ENCODE results near the gene MFN1.

Gene MFN1

DNA sequence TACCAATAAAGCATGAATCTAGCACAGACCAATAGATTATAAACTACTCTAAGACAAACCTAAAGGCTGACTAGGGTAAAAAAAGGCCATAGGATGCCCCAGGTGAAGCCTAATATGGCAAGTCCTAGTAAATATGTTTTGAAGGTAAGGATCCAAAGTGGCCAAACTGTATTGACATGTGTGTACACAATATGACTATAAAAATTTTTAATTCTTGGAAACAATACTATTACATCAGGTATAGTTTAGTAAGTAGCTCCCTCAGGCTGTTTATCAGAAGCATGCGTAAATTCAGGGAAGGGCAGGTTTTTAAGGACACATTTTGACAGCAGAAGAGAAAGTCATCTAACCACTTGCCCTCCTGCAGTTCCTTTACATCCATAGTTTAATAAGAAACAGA is 84.9 kb downstream of the MFN1 start:
- no peak for DNase-seq

DNA sequence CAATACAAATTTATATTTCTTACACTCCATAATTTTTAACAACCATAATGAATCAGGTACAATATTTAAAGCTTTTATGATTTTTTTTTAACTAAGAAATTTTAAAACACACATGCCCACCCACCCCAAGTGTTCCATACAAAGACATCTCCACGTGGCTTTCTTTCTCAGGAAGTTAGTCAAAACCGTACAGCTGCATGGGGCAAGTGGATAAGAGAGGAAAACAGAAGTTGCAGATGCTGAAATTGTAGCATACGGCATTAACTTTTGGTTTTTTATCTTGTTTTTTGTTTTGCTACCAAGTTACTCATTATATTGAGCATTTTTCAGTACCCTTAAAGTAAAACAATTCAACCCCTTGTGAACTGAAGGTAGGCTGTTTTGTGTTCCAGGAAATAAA is 89.0 kb downstream of the MFN1 start:
- no peak for DNase-seq

DNA sequence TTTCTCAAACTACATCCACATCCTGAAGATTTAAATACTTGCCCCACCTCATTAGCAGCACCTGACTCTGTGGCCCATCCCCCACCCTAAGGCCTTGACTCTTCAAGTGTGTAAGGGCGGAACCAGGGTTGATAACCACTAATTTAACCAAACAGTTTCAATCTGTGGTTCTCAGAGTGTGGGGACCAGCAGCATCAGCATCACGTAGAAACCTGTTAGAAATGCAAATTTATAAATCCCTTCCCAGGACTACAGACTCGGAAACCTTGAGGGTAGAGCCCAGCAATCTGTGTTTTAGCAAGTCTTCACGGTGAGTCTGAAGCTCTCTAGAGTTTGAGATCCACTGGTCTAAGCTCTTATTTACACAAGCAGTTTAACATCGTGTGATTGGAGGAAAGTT is 91.3 kb downstream of the MFN1 start:
- no peak for DNase-seq

Measured in stimulated activated CD4-positive, alpha-beta T cell treated with anti-CD3 and anti-CD28 coated beads, Interleukin-2, amount 100 ng/mL, for 24 hours (primary cell).